Suprapubic skin (tissue), 3 donors: ENCODE results near the gene LTF.

Experiments
- CTCF ChIP-seq, 2 donors: fragments of 200-600 bp in 1 of 2; fragments of 450-650 bp in 1 of 2; sonication (generic) in 1 of 2; IDR thresholded peaks; one replicate each; pipeline ENCODE4 v1.5.1; 2016 to 2019; ENCODE audit warnings: antibody characterized with exemption in 2 of 2, mild to moderate bottlenecking in 1 of 2, moderate library complexity in 1 of 2
- EP300 ChIP-seq: sonication (generic); formaldehyde crosslinking; IDR thresholded peaks from one replicate; pipeline ENCODE4 v1.6.1; 2017; ENCODE audit warnings: antibody characterized with exemption
- POLR2A ChIP-seq, 2 donors: fragments of 450-650 bp; IDR thresholded peaks; one replicate each; pipeline ENCODE4 v1.6.1; 2017; ENCODE audit warnings: antibody characterized with exemption in 2 of 2, mild to moderate bottlenecking in 2 of 2, moderate library complexity in 2 of 2

- TF ChIP-seq CTCF (IDR thresholded peaks at IDR 0.05) (no peak), EP300 (no peak), POLR2A (IDR thresholded peaks at IDR 0.05) (no peak)
Observed at GRCh38 chr3:46482632-46483350, 18.1 kb upstream of the LTF start.
